GM19468 (cell line): ENCODE data around the gene SLK.

Experiments
- ATAC-seq: cut with Tn5 transposase; IDR thresholded peaks from one replicate; pipeline ENCODE4 v1.9.1; 2021; ENCODE audit warnings: mild to moderate bottlenecking, moderate library complexity, moderate number of reproducible peaks; ENCODE audit not compliant: unreplicated experiment; ENCODE audit errors: extremely low read depth

Gene SLK

GRCh38 chr10:104045151-104046089 is 78.5 kb downstream of the SLK start:
- no peak for ATAC-seq

- ATAC-seq: no peak
Observed at GRCh38 chr10:104046651-104047050, 79.7 kb downstream of the SLK start.

GRCh38 chr10:104049504-104050250 is 82.7 kb downstream of the SLK start:
- no peak for ATAC-seq

GRCh38 chr10:104052431-104052830 is 85.5 kb downstream of the SLK start:
- ATAC-seq: no peak

GRCh38 chr10:104053201-104053600 is 86.3 kb downstream of the SLK start:
- ATAC-seq: no peak

- ATAC-seq: no peak
Observed at GRCh38 chr10:104054430-104054829, 87.5 kb downstream of the SLK start.

GRCh38 chr10:104056619-104057273 is 89.8 kb downstream of the SLK start:
- no peak for ATAC-seq

- ATAC-seq: no peak
Observed at GRCh38 chr10:104057717-104058116, 90.8 kb downstream of the SLK start.

GRCh38 chr10:104059364-104059763 is 92.4 kb downstream of the SLK start:
- no peak for ATAC-seq

- ATAC-seq: no peak
Observed at GRCh38 chr10:104061196-104061595, 94.3 kb downstream of the SLK start.

- ATAC-seq: no peak
Observed at GRCh38 chr10:104065748-104066147, 98.8 kb downstream of the SLK start.

GRCh38 chr10:104066945-104067344 is 100.0 kb downstream of the SLK start:
- no peak for ATAC-seq

GRCh38 chr10:104067525-104067924 is 100.6 kb downstream of the SLK start:
- no peak for ATAC-seq

- ATAC-seq: no peak
Observed at GRCh38 chr10:104069613-104070012, 102.7 kb downstream of the SLK start.

- ATAC-seq: no peak
Observed at GRCh38 chr10:104072786-104073185, 105.8 kb downstream of the SLK start.

- no peak for ATAC-seq
Observed at GRCh38 chr10:104074505-104074904, 107.6 kb downstream of the SLK start.

- no peak for ATAC-seq
Observed at GRCh38 chr10:104076743-104077160, 109.8 kb downstream of the SLK start.

GRCh38 chr10:104077247-104077646 is 110.3 kb downstream of the SLK start:
- no peak for ATAC-seq

GRCh38 chr10:104077663-104078151 is 110.8 kb downstream of the SLK start:
- ATAC-seq: no peak
